Activated CD8-positive, alpha-beta memory T cell treated with anti-CD3 and anti-CD28 coated beads for 4 hours (primary cell): ENCODE data around the gene DKK1.

Source experiments
- DNase-seq, 2 donors: peaks; one replicate each; pipeline ENCODE4 v3.0.0-alpha.2; 2020; ENCODE audit warnings: low read depth in 2 of 2

DKK1 gene

DNA sequence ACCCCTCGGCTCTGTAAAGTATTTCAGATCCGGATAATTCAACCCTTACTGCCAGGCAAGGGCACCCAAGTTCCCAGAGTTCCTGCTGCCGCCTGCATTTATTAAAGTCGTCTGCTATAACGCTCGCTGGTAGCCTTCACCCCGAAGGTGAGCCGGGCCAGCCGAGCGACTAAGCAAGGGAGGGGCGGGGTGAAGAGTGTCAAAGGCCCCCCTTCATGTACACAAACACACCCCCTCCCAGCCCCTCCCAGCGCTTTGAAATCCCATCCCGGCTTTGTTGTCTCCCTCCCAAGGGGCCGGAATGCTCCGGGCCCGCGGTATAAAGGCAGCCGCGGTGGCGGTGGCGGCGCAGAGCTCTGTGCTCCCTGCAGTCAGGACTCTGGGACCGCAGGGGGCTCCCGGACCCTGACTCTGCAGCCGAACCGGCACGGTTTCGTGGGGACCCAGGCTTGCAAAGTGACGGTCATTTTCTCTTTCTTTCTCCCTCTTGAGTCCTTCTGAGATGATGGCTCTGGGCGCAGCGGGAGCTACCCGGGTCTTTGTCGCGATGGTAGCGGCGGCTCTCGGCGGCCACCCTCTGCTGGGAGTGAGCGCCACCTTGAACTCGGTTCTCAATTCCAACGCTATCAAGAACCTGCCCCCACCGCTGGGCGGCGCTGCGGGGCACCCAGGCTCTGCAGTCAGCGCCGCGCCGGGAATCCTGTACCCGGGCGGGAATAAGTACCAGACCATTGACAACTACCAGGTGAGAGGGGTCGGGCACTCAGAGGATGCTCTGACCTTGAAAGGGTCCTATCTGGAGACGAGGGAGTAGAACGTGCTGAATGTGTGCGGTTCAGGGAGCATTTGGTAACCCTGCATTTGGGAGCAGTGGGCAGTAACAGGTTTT is at the start of gene DKK1:
TSS of gene DKK1 (plus strand) at position 349 of the 889 bp plus-strand sequence. CDS start at position 503, 154 bp downstream.
- DNase-seq, result no peak

GRCh38 chr10:52265131-52265926 is 48.8 kb upstream of the DKK1 start:
- no peak for DNase-seq

- no peak for DNase-seq
Measured at GRCh38 chr10:52266858-52267257, 47.2 kb upstream of the DKK1 start.

DNA sequence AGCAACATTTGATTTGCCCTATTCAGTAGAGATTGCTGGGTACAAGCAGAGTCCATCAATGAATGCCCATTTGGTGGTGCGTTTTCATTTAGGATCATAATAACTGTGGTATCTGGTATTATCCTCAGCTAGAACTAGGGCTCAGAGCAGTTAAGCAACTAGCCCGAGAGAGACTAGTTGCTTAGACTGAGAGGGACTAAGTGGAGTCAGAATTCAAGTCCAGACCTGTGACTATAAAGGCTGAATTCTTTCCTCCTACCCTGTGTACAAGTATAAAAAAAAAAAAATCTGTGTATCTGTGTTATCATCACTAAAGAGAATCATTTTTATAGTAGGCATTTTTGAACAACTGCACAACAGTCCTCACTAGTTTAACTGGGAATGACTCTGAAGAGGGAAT is 45.3 kb upstream of the DKK1 start:
- DNase-seq, result no peak

GRCh38 chr10:52269233-52269632 is 44.8 kb upstream of the DKK1 start:
- DNase-seq, result no peak

GRCh38 chr10:52276163-52276562 is 37.9 kb upstream of the DKK1 start:
- no peak for DNase-seq

- no peak for DNase-seq
Measured at GRCh38 chr10:52276986-52277385, 37.1 kb upstream of the DKK1 start.

- DNase-seq, result no peak
Measured at GRCh38 chr10:52279546-52279945, 34.5 kb upstream of the DKK1 start.

GRCh38 chr10:52280051-52280450 is 34.0 kb upstream of the DKK1 start:
- DNase-seq, result no peak

GRCh38 chr10:52283174-52283573 is 30.9 kb upstream of the DKK1 start:
- no peak for DNase-seq

DNA sequence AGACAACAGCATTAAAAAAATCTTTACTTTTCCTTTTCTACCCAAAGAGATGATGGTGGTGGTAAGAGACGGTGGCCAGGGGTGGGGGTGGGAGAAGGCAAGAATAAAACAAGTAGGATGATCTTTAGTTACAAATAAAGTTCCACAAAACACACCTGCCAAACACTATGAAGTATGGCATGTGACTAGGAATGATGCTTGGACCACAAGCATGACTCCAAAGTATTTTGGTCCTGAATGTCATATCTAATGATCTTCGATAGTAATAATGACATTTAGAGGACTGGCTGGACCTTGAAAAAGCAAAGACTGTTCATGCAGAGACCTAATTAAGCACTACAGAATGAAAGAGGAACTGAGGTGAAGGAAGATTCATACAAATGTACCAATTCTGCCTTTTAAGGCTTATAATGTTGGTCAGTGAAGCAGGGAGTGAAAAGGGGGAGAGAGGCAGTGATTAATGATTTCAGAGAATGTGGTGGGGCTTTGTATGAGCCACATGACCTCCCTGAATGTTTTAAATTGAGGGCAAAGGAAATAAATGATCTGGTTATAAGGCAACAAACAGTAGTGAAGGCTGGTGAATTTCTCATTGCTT is 29.6 kb upstream of the DKK1 start:
- DNase-seq, result no peak

- no peak for DNase-seq
Measured at GRCh38 chr10:52287866-52288265, 26.2 kb upstream of the DKK1 start.

GRCh38 chr10:52297747-52298146 is 16.3 kb upstream of the DKK1 start:
- no peak for DNase-seq

GRCh38 chr10:52300599-52301277 is 13.3 kb upstream of the DKK1 start:
- DNase-seq, result no peak

DNA sequence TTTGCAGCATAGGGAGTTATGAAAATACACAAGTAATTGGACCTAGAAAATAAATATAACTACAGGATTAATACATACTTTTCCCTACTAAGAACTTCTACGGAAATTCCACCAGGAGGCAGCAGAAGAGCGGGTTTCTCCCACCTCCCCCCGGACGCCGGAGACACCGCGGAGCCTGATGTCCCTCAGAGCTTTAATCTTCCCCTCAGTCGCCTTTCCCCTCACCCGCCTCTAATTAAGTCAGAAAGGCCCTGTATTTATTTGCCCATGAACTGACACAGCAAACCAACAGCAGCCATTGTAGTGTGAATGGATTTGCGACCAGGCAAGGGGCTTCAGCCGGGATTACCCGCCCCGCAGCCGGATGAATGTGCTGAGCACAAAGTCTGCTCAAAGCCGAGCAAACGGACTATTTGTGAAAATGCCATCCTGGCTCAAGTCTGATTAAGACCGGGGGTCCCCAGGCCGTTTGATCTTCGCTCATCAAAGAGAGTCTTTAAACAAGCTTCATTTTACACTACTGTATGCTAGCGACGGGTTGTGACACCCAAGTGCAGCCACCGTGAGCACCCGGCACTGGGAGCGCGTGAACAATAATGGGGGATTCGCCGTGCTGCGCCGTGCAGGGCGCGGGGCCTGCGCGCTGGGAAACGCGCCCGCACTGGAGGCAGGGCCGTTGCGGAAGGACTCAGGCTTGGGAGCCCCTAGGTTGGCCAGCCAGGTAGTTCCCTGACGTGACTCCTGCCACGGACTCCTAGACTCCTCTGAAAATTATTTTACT is 5.6 kb upstream of the DKK1 start:
- no peak for DNase-seq

GRCh38 chr10:52312942-52313255 is 1.2 kb upstream of the DKK1 start:
- DNase-seq, result no peak

DNA sequence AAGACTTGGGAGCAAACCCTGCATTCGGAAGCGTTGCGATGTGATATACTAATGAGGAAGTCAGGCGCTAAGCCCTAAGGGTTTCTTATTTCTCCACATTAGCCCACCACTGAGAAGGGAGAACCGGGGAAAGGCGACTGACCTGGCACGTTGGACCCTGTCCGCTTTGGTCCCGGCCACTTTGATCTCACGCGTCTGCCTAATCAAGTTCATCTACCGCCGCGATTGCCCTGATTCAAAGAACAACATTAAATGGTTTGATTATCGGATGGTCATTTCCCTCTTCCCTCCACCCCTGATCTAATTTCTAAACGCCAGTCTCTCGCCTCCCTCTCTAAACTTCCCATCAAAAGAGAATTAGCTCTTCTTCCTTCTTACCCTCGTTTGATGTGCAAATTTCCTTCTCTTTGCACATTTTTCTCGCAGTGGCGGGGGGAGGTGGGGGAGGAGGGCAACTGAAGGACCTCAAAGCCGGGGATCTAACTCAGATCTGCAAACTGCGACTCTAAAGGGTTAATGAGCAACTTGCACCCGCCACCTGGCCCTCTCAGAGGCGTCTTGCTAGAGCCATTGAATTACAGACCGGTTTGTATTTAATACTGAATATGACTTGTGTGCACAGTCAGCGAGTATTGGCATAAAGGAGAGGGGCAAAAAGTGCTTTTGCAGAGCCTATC is 687 bp upstream of the DKK1 start:
- DNase-seq, result no peak

DNA sequence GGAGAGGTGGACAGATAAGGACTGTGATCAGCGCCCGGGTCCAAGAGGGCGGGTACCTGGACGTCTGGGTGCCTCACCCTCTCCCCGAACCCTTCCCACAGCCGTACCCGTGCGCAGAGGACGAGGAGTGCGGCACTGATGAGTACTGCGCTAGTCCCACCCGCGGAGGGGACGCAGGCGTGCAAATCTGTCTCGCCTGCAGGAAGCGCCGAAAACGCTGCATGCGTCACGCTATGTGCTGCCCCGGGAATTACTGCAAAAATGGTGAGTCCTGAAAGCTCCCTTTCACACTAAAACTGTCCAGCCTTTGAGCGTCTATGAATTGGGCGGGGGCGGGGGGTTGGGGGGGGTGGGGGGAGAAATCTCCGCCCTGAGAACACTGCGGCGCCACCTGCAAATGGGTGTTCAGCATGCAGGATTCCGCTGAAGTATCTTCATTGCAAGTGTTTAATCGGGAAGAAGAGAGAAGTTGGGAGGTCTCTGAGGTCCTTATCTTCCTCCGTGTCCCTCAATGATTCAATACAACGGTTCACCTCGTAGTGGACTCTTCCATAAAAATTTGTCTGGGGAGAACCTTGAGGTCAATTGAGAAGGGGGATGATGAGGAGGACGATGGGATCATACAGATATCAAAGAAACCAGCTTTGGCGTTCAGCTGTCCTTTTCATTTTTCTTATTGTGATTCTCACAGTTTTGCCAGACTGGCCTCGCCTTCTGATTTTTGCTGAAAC is 906 bp downstream of the DKK1 start:
- no peak for DNase-seq

DNA sequence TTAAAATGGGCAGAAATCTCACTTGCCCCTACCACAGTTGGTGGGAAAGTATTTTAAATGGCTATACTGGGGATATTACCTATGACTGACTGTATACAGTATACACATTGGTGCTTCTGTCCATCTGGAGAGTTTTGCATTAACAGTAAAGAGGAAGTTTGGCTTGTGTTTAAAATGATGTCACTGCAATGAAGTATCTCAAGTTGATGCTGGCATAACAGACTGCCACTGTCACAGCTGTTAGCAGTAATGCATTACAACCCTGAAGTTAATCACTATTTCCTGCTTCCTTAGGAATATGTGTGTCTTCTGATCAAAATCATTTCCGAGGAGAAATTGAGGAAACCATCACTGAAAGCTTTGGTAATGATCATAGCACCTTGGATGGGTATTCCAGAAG is 1.9 kb downstream of the DKK1 start:
- no peak for DNase-seq

- DNase-seq, result no peak
Measured at GRCh38 chr10:52316500-52316899, 2.4 kb downstream of the DKK1 start.
